Testis (tissue), 2 donors: ENCODE results near the gene VRK1.

Experiments used
- POLR2A ChIP-seq: fragments of 450-650 bp; IDR thresholded peaks from one replicate; pipeline ENCODE4 v1.6.1; 2017; ENCODE audit warnings: antibody characterized with exemption, mild to moderate bottlenecking, moderate library complexity
- TF ChIP-seq, protein P1 (sequence below), 3 experiments: fragments of 450-650 bp in 2 of 3; fragments of 200-600 bp in 1 of 3; sonication (generic) in 1 of 3; IDR thresholded peaks; one replicate each; pipeline ENCODE4 v1.5.1; 2016 to 2019; ENCODE audit warnings: antibody characterized with exemption in 3 of 3, mild to moderate bottlenecking in 2 of 3, moderate library complexity in 1 of 3

DNA sequence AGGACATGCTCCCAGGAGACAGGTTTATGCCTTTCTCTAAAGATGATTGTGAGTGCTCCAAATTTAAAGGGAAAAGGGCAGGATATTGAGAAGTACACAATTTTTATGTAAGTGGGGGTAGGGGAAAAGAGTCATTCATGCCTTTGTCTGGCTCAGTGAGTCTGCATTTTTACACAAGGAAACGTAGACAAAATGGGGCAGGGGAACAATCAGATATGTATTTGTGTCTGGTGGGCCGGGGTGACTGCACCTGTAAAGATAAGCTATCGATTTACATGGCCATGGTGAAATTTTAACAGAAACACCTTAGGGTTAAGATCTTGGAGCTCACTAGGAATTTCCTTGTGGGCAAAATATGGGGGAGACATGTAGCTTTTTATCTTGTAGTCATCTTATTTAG, 123.6 kb downstream of the VRK1 start:
- TF ChIP-seq, protein P1, sequence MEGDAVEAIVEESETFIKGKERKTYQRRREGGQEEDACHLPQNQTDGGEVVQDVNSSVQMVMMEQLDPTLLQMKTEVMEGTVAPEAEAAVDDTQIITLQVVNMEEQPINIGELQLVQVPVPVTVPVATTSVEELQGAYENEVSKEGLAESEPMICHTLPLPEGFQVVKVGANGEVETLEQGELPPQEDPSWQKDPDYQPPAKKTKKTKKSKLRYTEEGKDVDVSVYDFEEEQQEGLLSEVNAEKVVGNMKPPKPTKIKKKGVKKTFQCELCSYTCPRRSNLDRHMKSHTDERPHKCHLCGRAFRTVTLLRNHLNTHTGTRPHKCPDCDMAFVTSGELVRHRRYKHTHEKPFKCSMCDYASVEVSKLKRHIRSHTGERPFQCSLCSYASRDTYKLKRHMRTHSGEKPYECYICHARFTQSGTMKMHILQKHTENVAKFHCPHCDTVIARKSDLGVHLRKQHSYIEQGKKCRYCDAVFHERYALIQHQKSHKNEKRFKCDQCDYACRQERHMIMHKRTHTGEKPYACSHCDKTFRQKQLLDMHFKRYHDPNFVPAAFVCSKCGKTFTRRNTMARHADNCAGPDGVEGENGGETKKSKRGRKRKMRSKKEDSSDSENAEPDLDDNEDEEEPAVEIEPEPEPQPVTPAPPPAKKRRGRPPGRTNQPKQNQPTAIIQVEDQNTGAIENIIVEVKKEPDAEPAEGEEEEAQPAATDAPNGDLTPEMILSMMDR (IDR thresholded peaks at IDR 0.05) = no peak
- no peak for TF ChIP-seq POLR2A
